Thoracic aorta (tissue), 2 donors: Measurements from ENCODE around the gene ACOT11. TPM values are rescaled to one million over a fixed set of nuclear protein-coding genes. Genes with fewer than 3 reads are reported as not detected.

ENCODE experiments used
- ATAC-seq: fragments of 150-250 bp; one replicate; pipeline ENCODE4 v1.8.0; 2017; ENCODE audit warnings: low read depth; ENCODE audit not compliant: insufficient number of reproducible peaks, low FRiP score
- DNase-seq: peaks from one replicate; pipeline ENCODE4 v3.0.0-alpha.2; 2020; ENCODE audit warnings: low spot score
- H3K27ac ChIP-seq, 2 donors: fragments of 200-600 bp; sonication (generic); 1 replicate in 1 of 2; 2 replicates in 1 of 2; pipeline ENCODE4 v1.5.1; 2016; ENCODE audit warnings: mild to moderate bottlenecking in 2 of 2, moderate library complexity in 2 of 2
- H3K27me3 ChIP-seq: fragments of 200-600 bp; sonication (generic); replicated peaks from 2 replicates; pipeline ENCODE4 v1.6.0; 2016; ENCODE audit warnings: mild to moderate bottlenecking; ENCODE audit not compliant: insufficient read depth
- H3K36me3 ChIP-seq: fragments of 200-600 bp; sonication (generic); one replicate; pipeline ENCODE4 v1.5.1; 2016
- H3K4me1 ChIP-seq, 2 donors: fragments of 200-600 bp; sonication (generic); 1 replicate in 1 of 2; 2 replicates in 1 of 2; pipeline versions ENCODE4 v1.5.1 to v1.6.0; 2016; ENCODE audit warnings: low read depth in 2 of 2, mild to moderate bottlenecking in 1 of 2; ENCODE audit not compliant: control insufficient read depth in 1 of 2
- H3K4me3 ChIP-seq: fragments of 200-600 bp; sonication (generic); 2 replicates; pipeline ENCODE4 v1.5.1; 2016; ENCODE audit warnings: mild to moderate bottlenecking
- H3K9me3 ChIP-seq: fragments of 200-600 bp; sonication (generic); 2 replicates; pipeline ENCODE4 v1.5.1; 2016
- total RNA-seq, 2 donors: library from RNA; depleted of rRNA; stranded (reverse); fragments of >200 nt; gene quantifications; one replicate each; pipeline versions ENCODE4 v1.1.0 to v1.2.3, GENCODE V29; 2016
- TF ChIP-seq, protein P1 (sequence below): fragments of 200-600 bp; sonication (generic); IDR thresholded peaks from one replicate; pipeline ENCODE4 v1.5.1; 2019; ENCODE audit warnings: antibody characterized with exemption

The ACOT11 gene
- total RNA-seq, 2 donors from 2014 or later, result 19.3 to 23.6 TPM

DNA sequence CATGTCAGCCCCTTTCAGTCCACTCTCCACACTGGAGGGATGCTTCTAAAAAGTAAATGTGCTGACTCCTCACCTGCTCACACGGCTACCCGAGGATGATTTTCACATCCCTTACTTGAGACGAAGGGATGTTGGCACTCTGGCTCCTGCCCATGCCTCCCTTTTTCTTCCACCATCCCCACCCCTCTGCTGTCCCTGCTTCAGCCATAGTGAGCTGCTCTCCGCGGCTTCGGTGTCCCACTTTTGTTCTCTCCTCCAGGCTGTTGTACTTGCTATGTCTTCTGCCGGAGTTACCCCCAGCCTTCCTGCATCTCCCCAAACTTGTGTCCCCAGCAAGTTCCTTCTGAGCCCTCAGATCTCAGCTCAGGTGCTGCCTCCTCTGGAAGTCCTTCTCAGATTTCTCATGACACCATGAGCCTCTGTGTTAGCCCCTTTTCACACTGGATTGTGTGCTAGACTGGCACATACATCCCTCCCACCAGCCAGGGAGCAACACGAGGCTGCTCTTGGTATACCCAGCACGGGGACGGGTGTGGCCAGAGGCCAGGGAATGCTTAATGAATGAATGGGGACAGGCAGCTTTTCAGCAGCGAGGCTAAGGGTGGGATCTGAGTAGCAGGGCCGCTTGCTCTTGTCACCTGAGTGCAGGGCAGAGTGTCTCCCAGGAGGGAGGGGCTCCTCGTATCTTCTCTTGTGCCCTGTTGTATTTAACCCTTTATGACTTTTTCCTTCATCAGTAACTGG is 1.3 kb downstream of the ACOT11 start:
- DNase-seq, result no peak
- H3K4me1 ChIP-seq, result peaks cover 12 to 24% of the 10 kb centered on the region in 2 donors
- H3K27ac ChIP-seq, result peak overlapping the region; percentile 72 to 86

GRCh38 chr1:54551891-54552290 is 3.9 kb downstream of the ACOT11 start:
- ATAC-seq (no peak), DNase-seq (no peak)
- Histone ChIP-seq H3K27ac (no peak overlapping the region), H3K4me3 (no peak overlapping the region), H3K27me3 (no peaks in the 10 kb centered on the region), H3K9me3 (no peaks in the 10 kb centered on the region), H3K4me1 (peaks cover 12 to 24% of the 10 kb centered on the region in 2 donors), H3K36me3 (no peaks in the 10 kb centered on the region)
- TF ChIP-seq, protein P1, sequence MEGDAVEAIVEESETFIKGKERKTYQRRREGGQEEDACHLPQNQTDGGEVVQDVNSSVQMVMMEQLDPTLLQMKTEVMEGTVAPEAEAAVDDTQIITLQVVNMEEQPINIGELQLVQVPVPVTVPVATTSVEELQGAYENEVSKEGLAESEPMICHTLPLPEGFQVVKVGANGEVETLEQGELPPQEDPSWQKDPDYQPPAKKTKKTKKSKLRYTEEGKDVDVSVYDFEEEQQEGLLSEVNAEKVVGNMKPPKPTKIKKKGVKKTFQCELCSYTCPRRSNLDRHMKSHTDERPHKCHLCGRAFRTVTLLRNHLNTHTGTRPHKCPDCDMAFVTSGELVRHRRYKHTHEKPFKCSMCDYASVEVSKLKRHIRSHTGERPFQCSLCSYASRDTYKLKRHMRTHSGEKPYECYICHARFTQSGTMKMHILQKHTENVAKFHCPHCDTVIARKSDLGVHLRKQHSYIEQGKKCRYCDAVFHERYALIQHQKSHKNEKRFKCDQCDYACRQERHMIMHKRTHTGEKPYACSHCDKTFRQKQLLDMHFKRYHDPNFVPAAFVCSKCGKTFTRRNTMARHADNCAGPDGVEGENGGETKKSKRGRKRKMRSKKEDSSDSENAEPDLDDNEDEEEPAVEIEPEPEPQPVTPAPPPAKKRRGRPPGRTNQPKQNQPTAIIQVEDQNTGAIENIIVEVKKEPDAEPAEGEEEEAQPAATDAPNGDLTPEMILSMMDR, result no peak

More for the DNA sequence above, 1.3 kb downstream of the ACOT11 start:
- no peak for ATAC-seq
- H3K36me3 ChIP-seq, result no peaks in the 10 kb centered on the region
- TF ChIP-seq, protein P1, result no peak
- no peaks in the 10 kb centered on the region for H3K9me3 ChIP-seq
- peak overlapping the region; percentile 61 for H3K4me3 ChIP-seq
- no peaks in the 10 kb centered on the region for H3K27me3 ChIP-seq

- H3K27ac ChIP-seq, result no peak overlapping the region
- H3K27me3 ChIP-seq, result no peaks in the 10 kb centered on the region
- DNase-seq (no peak), ATAC-seq (no peak)
- no peaks in the 10 kb centered on the region for H3K9me3 ChIP-seq
- peaks cover 15 to 27% of the 10 kb centered on the region in 2 donors for H3K4me1 ChIP-seq
- H3K4me3 ChIP-seq, result no peak overlapping the region
- H3K36me3 ChIP-seq, result no peaks in the 10 kb centered on the region
- TF ChIP-seq, protein P1, result no peak
Observed at GRCh38 chr1:54553602-54554313, 5.7 kb downstream of the ACOT11 start.

- Histone ChIP-seq H3K4me3 (no peak overlapping the region), H3K36me3 (no peaks in the 10 kb centered on the region), H3K27ac (no peak overlapping the region), H3K4me1 (peaks cover 14 to 29% of the 10 kb centered on the region in 2 donors), H3K27me3 (no peaks in the 10 kb centered on the region), H3K9me3 (no peaks in the 10 kb centered on the region)
- ATAC-seq (no peak), DNase-seq (no peak)
- TF ChIP-seq, protein P1, result no peak
Observed at GRCh38 chr1:54556110-54556509, 8.1 kb downstream of the ACOT11 start.

GRCh38 chr1:54557671-54558355 is 9.8 kb downstream of the ACOT11 start:
- Histone ChIP-seq H3K27me3 (no peaks in the 10 kb centered on the region), H3K9me3 (no peaks in the 10 kb centered on the region), H3K4me1 (peaks cover 14 to 29% of the 10 kb centered on the region in 2 donors), H3K36me3 (no peaks in the 10 kb centered on the region), H3K4me3 (no peak overlapping the region), H3K27ac (peak overlapping the region in 1 of 2 donors; percentile 20)
- TF ChIP-seq, protein P1, result no peak
- ATAC-seq (no peak), DNase-seq (no peak)
